CMK (cell line): Measurements from ENCODE around the gene CDK15.
"Not testable (repeated sequence)": the region's sequence is repeated elsewhere in the genome, so short reads cannot be mapped to it uniquely, and the experiment has no call there.

ENCODE experiments used
- DNase-seq: peaks from one replicate; pipeline ENCODE4 v3.0.0-alpha.2; 2010; ENCODE audit warnings: low read depth

CDK15 gene

GRCh38 chr2:201790291-201790690 lies 16.0 kb upstream of the CDK15 start:
- DNase-seq = no peak

GRCh38 chr2:201790989-201791388 lies 15.3 kb upstream of the CDK15 start:
- no peak for DNase-seq

DNA sequence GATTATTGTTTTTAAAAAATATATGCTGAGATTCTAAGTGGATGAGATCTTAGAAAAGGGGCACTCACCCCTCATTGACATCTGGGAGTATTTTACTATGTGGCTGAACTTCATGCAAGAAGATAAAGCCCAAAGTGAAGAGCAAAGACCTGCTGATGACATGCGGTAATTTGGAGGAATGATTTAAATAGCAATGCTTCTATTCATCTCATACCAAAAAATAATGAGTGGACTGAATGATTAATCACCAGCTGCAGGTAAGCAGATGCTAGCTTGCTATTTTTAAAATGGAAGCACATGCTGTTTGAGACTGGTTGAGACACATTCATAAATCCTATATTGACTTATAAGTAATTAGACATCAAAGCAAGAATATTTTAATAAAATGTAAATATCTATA lies 12.7 kb upstream of the CDK15 start:
- DNase-seq = no peak

DNA sequence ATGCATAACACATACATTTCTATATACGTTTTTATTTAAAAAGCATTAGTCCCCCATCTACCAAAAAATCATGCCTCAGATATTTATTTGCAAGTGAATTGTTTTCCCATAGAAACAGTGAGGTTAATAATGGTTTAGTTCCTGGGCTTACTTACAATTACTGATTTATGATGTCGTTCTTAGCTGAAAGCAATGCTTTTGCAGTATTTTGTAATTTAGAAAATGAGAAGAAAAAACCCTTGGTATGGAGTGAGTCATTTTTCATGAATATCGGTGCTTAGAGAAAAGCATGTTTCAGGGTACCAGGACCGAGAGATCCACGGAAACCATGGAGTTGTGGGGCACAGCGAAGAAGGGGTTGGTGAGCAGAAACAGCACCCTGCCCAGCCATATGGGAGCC lies 12.0 kb upstream of the CDK15 start:
- DNase-seq = no peak

DNA sequence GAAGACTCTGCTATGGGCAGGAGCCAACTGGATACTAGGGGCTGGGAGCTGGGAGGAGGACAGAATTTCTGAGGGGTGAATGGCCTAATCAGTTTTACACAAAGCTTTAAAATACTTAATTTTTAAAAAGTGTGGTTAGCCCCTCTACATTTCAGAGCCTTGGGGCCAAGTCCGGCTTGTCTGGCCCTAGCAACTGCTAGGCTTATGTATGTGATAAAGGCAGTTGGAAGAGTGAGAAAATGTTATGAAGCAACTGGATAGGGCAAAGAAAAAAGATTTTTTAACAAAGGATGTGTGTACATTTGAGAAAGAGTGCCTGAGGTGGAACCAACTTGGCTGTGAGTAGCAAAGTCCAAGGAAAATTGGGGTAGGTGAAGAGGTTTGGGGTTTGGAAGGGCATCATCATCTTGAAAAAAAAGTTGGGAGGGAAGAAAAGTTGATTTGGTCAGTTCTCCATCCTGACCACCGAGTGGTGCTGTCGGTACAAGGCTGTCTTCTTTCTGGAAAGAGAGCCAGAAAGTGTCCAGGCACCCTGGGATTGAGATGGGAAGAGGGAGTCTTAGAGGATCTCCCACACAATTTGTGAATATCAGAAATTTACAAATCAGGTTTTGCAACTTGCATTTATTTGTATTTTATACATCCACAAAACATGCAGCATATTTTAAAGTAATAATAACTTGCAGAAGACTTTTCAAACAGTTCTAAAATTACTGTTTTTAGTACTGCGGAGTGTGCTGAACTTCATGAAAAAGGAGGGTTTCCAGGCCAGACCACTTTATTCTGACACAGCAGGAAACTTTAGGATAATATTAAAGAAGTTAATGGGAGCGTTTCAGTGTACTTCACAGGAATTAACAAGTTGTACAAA lies 10.5 kb upstream of the CDK15 start:
- DNase-seq = no peak

DNA sequence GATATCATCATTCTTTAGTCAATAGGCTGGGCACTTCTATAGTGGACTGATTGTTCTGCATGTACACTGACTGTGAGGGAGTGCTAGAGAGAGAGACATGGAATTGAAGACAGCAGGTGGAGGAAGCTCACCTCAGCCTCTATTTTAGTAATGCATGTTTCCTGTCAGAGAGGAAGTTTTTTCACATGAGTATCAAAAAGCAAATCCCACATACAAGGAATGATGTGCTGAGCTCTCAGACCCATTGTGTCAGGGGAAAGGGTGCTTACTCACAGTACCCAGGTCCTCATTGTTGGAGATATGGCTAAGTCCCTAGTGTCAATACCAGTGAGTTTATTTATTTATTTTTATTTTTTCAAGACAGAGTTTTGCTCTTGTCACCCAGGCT lies 9.9 kb upstream of the CDK15 start:
- DNase-seq = no peak

DNA sequence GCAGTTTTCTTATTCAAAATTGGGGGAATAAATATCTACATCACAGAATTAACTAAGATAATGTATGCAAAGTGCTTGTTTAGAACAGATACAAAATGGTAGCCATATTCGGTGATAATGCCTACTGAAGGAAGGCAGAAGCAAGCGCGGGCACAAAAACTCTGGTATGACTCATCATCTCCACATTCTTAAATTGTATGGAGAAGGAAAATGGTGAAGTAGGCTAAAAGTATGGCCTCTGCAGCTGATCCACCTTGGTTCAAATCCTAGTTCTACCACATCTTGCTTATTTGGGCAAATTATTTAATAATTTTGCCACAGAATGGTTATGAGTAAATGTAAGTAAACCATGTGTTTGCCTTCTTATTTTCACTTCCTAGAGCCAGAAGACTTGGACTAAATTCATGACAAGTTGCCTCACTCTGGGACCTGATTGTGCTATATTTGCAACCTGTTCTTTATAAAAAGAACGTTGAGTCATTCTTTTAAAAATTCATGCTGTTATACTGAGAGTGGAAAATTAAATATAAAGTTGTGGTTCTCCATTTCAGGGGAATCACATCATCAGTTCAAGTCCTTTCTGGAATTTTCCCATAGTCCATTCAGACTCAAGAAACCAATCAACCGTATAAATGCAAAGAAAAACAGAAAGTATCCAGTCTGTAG lies 9.0 kb upstream of the CDK15 start:
- DNase-seq = no peak

- DNase-seq = no peak
Measured at GRCh38 chr2:201798252-201798913, 8.0 kb upstream of the CDK15 start.

DNA sequence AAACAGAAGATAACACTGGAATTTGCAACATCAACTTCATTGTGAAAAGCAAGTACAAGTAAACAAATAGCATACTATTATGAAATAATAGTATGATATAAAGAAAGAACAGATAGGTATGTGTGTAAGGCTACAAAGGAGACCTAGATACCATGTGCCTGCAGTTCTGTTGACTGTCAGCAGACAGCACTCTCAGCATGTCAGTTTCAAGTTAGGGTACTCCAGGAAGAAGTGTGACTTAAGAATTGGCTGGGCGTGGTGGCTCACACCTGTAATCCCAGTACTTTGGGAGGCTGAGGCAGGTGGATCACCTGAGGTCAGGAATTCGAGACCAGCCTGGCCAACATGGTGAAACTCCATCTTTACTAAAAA lies 7.4 kb upstream of the CDK15 start:
- DNase-seq = not testable (repeated sequence)

GRCh38 chr2:201807452-201807999 lies 1.2 kb downstream of the CDK15 start:
- no peak for DNase-seq

DNA sequence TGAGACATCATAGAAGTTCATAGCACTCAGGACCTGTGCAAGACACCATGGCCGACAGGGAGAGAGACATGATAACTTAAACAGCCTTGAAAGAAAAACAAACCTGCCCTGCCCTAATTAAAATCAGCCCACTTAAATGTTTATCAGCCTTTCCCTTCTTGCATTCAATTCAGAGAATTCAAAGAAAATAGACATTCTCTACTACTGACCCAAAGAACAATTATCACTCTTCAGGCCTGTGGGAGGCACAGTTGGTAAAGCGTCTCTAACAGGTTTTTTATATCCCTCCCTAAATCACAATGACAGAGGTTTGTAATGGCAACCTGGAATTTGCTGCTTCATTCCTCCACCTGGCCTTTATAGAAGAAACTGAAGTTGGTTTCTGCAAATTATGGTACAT lies 1.7 kb downstream of the CDK15 start:
- DNase-seq = no peak

DNA sequence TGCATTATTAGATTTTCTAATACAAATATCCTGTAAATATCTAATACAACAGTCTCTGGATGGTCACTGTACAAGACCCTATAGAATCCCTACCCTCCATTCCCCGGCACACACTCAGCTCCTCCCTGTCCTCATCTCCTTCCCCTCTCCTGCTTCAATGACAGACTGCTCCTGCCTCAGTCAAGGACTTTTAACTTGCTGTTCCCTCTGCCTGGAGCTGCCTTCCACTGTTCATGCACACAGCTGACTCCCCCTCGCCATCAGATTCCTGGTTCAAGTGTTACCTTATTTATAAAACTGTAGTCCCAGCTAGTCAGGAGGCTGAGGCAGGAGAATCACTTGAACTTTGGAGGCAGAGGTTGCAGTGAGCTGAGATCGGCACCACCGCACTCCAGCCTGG lies 3.3 kb downstream of the CDK15 start:
- no peak for DNase-seq

GRCh38 chr2:201810604-201811003 lies 4.3 kb downstream of the CDK15 start:
- DNase-seq = not testable (repeated sequence)

DNA sequence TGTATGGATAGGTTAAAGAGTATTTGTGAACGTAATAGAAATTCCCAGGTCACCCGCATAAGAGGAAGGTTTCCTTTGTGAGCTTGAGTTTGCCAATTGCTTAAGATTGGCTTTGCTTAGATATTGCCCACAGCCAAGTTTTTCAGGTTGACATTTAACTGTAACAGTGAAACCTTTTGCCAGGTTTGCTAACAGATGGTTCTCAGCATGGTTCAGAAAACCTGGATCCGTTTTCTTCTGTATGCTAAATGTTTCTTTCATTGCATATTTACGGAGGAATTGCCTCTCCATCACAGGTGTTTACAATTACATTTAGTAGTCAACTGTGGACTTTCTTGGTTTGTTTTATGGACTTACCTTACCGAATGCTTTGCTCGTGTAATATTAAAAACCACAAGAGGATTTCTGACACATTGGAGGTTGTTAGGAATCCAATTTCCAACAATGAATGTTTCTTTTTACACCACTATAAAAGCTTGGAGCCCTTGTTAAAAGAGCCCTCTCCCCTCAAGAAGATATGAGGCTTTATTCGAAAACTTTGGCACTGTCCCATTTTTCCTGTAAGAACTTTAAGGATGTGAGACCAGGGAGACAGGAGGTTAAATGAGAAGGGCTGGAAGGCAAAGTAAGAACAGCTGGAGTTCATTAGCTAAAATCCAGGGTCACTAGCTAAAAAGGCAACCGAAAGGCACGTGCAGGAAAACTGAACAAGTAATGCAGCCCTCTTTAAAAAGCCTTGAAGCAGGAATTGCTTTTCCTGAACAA lies 7.8 kb downstream of the CDK15 start:
- no peak for DNase-seq

GRCh38 chr2:201816657-201817575 lies 10.6 kb downstream of the CDK15 start:
- no peak for DNase-seq

GRCh38 chr2:201820383-201821007 lies 14.2 kb downstream of the CDK15 start:
- DNase-seq = no peak

DNA sequence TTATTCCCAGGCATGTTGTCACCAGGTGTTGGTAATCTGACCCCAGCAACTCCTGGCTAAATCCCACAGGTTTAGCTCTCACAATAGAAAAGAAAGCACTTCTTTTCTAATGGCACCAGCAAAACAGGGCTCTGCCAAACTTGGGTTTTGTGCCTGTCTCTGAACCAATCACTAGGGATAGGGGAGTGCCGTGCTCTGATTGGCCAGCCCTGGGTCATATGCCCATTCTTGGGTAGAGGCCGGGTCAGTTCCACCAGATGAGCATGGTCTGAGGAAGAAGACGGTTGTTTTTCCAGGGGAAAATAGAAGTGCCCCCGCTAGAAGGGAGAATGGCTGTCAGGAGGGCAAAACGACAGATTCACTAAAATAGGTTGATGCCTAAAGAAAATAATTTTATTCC lies 14.7 kb downstream of the CDK15 start:
- no peak for DNase-seq

- no peak for DNase-seq
Measured at GRCh38 chr2:201824212-201824611, 17.9 kb downstream of the CDK15 start.

DNA sequence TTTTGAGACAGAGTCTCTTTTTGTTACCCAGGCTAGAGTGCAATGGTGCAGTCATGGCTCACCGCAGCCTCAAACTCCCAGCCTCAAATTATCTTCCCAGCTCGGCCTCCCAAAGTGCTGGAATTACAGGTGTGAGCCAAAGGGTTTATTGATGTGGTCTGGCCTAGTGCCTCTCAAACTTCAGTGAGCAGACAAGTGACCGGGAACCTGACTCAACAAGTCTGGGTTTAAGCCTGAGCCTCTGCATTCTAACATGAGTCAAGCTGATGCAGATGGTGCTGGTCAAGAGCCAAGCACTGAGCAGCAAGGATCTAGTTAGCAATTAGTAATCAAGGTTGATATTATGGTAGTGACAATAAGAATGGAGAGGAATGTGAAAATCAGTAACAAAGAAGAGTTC lies 21.3 kb downstream of the CDK15 start:
- DNase-seq = no peak

GRCh38 chr2:201828220-201828619 lies 21.9 kb downstream of the CDK15 start:
- DNase-seq = no peak

GRCh38 chr2:201830666-201831065 lies 24.3 kb downstream of the CDK15 start:
- no peak for DNase-seq
